NAMALWA (cell line): ENCODE results near the gene ESR1.

Source experiments
- DNase-seq: peaks from one replicate; pipeline ENCODE4 v3.0.0-alpha.2; 2015; ENCODE audit warnings: low spot score

The ESR1 gene

GRCh38 chr6:152173957-152174356, 366.5 kb downstream of the ESR1 start:
- DNase-seq: no peak

DNA sequence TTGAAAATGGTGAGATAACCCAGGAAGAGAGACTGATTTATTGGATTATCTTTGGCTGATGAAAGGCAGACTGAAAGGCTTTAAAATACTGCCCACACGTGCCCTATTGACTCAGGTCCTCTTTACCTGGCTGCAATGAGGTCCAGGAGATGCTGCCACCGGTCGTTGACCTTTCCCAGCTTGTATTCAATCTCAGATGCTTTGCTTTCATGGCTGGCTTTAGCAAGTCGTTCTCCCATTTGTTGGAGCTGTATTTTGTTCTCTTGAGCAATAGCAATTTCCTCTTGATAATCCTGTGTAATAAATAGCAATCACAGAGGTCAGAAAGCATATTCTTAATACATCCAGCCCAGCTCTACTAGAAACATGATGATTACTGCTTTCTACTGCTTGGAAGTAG, 368.8 kb downstream of the ESR1 start:
- no peak for DNase-seq
